H9 (cell line): Measurements from ENCODE around the gene RAB11FIP5. TPM values are rescaled to one million over a fixed set of nuclear protein-coding genes. Genes with fewer than 3 reads are reported as not detected.

Source experiments
- DNase-seq: peaks from one replicate; pipeline ENCODE4 v3.0.0-alpha.2; 2017
- H2AFZ ChIP-seq: one replicate; pipeline ENCODE4 v1.6.1; 2013; ENCODE audit warnings: mild to moderate bottlenecking, low read length, control low read depth, moderate library complexity
- H2AK5ac ChIP-seq: 2 replicates; pipeline ENCODE4 v1.6.1; 2013; ENCODE audit warnings: low read length, control low read depth, mixed read lengths; ENCODE audit not compliant: insufficient read length
- H2BK120ac ChIP-seq: one replicate; pipeline ENCODE4 v1.6.1; 2013; ENCODE audit warnings: low read depth, mild to moderate bottlenecking, low read length, control low read depth, inconsistent platforms; ENCODE audit not compliant: poor library complexity, severe bottlenecking
- H2BK12ac ChIP-seq: 2 replicates; pipeline ENCODE4 v1.6.1; 2013; ENCODE audit warnings: low read length, control low read depth, mixed read lengths, low read depth; ENCODE audit not compliant: insufficient read length
- H2BK15ac ChIP-seq: 2 replicates; pipeline ENCODE4 v1.6.1; 2013; ENCODE audit warnings: low read depth, low read length, control low read depth
- H2BK20ac ChIP-seq: one replicate; pipeline ENCODE4 v1.6.1; 2013; ENCODE audit warnings: low read depth, mild to moderate bottlenecking, low read length, control low read depth, inconsistent platforms; ENCODE audit not compliant: poor library complexity, severe bottlenecking
- H2BK5ac ChIP-seq: 2 replicates; pipeline ENCODE4 v1.6.1; 2013; ENCODE audit warnings: low read length, control low read depth, mixed read lengths; ENCODE audit not compliant: insufficient read length
- H3K14ac ChIP-seq: 2 replicates; pipeline ENCODE4 v1.6.1; 2013; ENCODE audit warnings: low read length, control low read depth; ENCODE audit not compliant: insufficient read depth
- H3K18ac ChIP-seq: 2 replicates; pipeline ENCODE4 v1.6.1; 2013; ENCODE audit warnings: low read depth, mild to moderate bottlenecking, mixed read lengths, low read length, control low read depth; ENCODE audit not compliant: insufficient read length
- H3K23ac ChIP-seq: 2 replicates; pipeline ENCODE4 v1.6.1; 2013; ENCODE audit warnings: low read length, control low read depth, mixed read lengths, low read depth; ENCODE audit not compliant: insufficient read length
- H3K23me2 ChIP-seq: 2 replicates; pipeline ENCODE4 v1.6.1; 2013; ENCODE audit warnings: low read depth, mild to moderate bottlenecking, mixed read lengths, low read length, control low read depth; ENCODE audit not compliant: insufficient read length, poor library complexity, severe bottlenecking
- H3K27ac ChIP-seq: 2 replicates; pipeline ENCODE4 v1.5.1; 2013; ENCODE audit warnings: low read length, control low read depth, mixed read lengths, low read depth; ENCODE audit not compliant: insufficient read length
- H3K27me3 ChIP-seq: 2 replicates; pipeline ENCODE4 v1.6.1; 2013; ENCODE audit warnings: low read length, control low read depth, inconsistent platforms; ENCODE audit not compliant: insufficient read depth
- H3K4ac ChIP-seq: 2 replicates; pipeline ENCODE4 v1.6.1; 2013; ENCODE audit warnings: low read depth, mild to moderate bottlenecking, control low read depth, inconsistent platforms, low read length, moderate library complexity
- H3K4me1 ChIP-seq: 2 replicates; pipeline ENCODE4 v1.6.1; 2013; ENCODE audit warnings: low read length, control low read depth, inconsistent platforms; ENCODE audit not compliant: insufficient read depth
- H3K4me2 ChIP-seq: 2 replicates; pipeline ENCODE4 v1.6.1; 2013; ENCODE audit warnings: low read length, control low read depth, mixed read lengths; ENCODE audit not compliant: insufficient read length, insufficient read depth
- H3K56ac ChIP-seq: 2 replicates; pipeline ENCODE4 v1.6.1; 2013; ENCODE audit warnings: low read depth, mild to moderate bottlenecking, mixed read lengths, low read length, control low read depth; ENCODE audit not compliant: insufficient read length
- H3K79me1 ChIP-seq: 2 replicates; pipeline ENCODE4 v1.6.1; 2013; ENCODE audit warnings: low read depth, mild to moderate bottlenecking, moderate library complexity, low read length, control low read depth, inconsistent platforms; ENCODE audit not compliant: insufficient read depth, poor library complexity, severe bottlenecking
- H3K79me2 ChIP-seq: 2 replicates; pipeline ENCODE4 v1.6.1; 2013; ENCODE audit warnings: low read length, control low read depth, inconsistent platforms; ENCODE audit not compliant: insufficient read depth
- H3K9ac ChIP-seq: 2 replicates; pipeline ENCODE4 v1.6.1; 2013; ENCODE audit warnings: low read length, control low read depth, mixed read lengths; ENCODE audit not compliant: insufficient read length; ENCODE audit errors: extremely low read depth
- H3K9me3 ChIP-seq: one replicate; pipeline ENCODE4 v1.6.1; 2013; ENCODE audit warnings: low read depth, low read length, inconsistent platforms; ENCODE audit not compliant: control insufficient read depth
- H3T11ph ChIP-seq: one replicate; pipeline ENCODE4 v1.6.1; 2013; ENCODE audit warnings: mild to moderate bottlenecking, low read length, control low read depth, inconsistent platforms
- H4K20me1 ChIP-seq: one replicate; pipeline ENCODE4 v1.6.1; 2013; ENCODE audit not compliant: control insufficient read depth, insufficient read length, insufficient read depth
- H4K5ac ChIP-seq: 2 replicates; pipeline ENCODE4 v1.6.1; 2013; ENCODE audit warnings: low read depth, mild to moderate bottlenecking, mixed read lengths, low read length, control low read depth; ENCODE audit not compliant: insufficient read length
- H4K8ac ChIP-seq: replicated peaks from 2 replicates; pipeline ENCODE4 v1.6.1; 2013; ENCODE audit warnings: low read length, control low read depth, mixed read lengths, low read depth; ENCODE audit not compliant: insufficient read length
- H4K91ac ChIP-seq: 2 replicates; pipeline ENCODE4 v1.6.1; 2013; ENCODE audit warnings: low read depth, mild to moderate bottlenecking, moderate library complexity, mixed read lengths, low read length, control low read depth; ENCODE audit not compliant: insufficient read length
- H3K27ac Mint-ChIP-seq, 3 experiments: 2 replicates in 2 of 3; 3 replicates in 1 of 3; pipeline ENCODE4 v1.8.0; 2020 to 2021; ENCODE audit warnings: mixed read lengths in 3 of 3, mild to moderate bottlenecking in 1 of 3, moderate library complexity in 1 of 3
- H3K27me3 Mint-ChIP-seq: 2 replicates; pipeline ENCODE4 v1.8.0; 2021; ENCODE audit warnings: low read depth, mild to moderate bottlenecking, moderate library complexity, mixed read lengths
- H3K36me3 Mint-ChIP-seq, 3 experiments: 2 replicates in 2 of 3; 3 replicates in 1 of 3; pipeline ENCODE4 v1.8.0; 2020 to 2021; ENCODE audit warnings: low read depth in 3 of 3, mixed read lengths in 3 of 3; ENCODE audit not compliant: insufficient read depth in 1 of 3
- H3K4me1 Mint-ChIP-seq, 2 experiments: 2 replicates each; pipeline ENCODE4 v1.8.0; 2020; ENCODE audit warnings: mixed read lengths in 2 of 2
- H3K4me3 Mint-ChIP-seq, 2 experiments: 2 replicates in 1 of 2; 3 replicates in 1 of 2; pipeline ENCODE4 v1.8.0; 2020 to 2021; ENCODE audit warnings: mild to moderate bottlenecking in 2 of 2, mixed read lengths in 2 of 2, moderate library complexity in 1 of 2
- H3K9me3 Mint-ChIP-seq, 2 experiments: 2 replicates in 1 of 2; 3 replicates in 1 of 2; pipeline ENCODE4 v1.8.0; 2020; ENCODE audit warnings: mild to moderate bottlenecking in 2 of 2, mixed read lengths in 2 of 2, moderate library complexity in 1 of 2
- WGBS: extraction: QIAGEN DNeasy Blood & Tissue Kit; methylation state at CpG from one replicate; pipeline ENCODE4 v1.1.7; 2013; ENCODE audit warnings: missing lambda C conversion rate, low lambda C conversion rate, mixed read lengths; ENCODE audit not compliant: insufficient read length; ENCODE audit errors: extremely low coverage; 5-methylcytosine and 5-hydroxymethylcytosine counted together
- total RNA-seq: library from RNA; stranded (reverse); gene quantifications from 2 replicates; pipeline ENCODE4 v1.2.1, GENCODE V29; 2021
- TF ChIP-seq, protein P1 (sequence below): fragments of 200-600 bp; sonication (generic); conservative IDR thresholded peaks from 3 replicates; pipeline ENCODE4 v1.8.0; 2021; ENCODE audit warnings: antibody characterized with exemption, mild to moderate bottlenecking

RAB11FIP5 gene
- total RNA-seq, 1 experiment from 2014 or later: 7.1 TPM

DNA sequence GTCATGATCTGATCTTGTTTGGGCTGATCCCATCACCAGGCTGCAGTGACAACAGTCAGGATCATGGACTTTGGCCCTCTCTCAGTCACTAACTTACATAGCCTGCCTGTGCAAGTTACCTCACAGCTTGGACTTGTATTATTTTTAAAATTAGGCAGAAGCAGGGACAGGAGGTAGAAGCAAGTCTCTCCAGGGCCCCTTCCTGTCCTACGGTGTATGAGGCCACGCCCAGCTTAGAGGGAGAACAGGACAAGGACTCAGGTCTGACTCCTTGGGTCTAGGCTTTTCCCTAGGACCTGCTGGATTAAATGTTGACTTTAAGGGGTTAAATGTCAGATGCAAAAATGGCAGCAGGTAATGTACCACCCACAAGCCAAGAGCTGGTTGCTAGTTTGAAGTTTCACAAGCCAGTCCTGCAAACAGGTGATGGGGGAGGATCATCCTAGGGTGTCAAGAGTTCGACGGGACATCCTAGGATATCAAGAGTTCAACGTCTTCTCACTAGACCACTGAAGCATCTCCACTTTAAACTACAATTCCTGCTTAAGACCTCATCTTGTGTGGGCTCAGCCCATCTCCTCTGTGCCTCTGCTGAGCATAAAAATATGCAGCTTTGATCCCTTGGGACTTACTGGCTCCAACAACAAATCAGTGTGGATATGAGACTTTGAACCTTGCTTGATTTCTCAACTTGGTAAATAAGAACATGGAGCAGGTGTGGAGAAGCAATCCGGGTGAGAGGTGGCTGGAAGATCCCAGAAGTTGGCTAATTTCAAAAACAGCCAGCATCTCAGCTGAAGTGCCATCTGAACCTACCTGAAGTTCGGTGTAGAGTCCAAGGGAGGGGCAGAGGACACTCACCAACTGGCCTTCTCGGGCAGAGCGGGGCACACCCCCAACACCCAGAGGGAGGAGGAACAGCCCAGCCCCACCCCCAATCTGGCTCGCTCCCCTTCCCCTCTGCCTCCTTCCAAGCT is 80.7 kb downstream of the RAB11FIP5 start:
- no peak overlapping the region for H2BK12ac ChIP-seq
- Mint-ChIP-seq H3K36me3 (peaks cover 0 to 7% (median 0%) of the 10 kb centered on the region in 3 experiments; a peak in 2 of 7 replicates), H3K9me3 (no peaks in the 10 kb centered on the region)

More for the DNA sequence above, 80.7 kb downstream of the RAB11FIP5 start:
- TF ChIP-seq, protein P1, sequence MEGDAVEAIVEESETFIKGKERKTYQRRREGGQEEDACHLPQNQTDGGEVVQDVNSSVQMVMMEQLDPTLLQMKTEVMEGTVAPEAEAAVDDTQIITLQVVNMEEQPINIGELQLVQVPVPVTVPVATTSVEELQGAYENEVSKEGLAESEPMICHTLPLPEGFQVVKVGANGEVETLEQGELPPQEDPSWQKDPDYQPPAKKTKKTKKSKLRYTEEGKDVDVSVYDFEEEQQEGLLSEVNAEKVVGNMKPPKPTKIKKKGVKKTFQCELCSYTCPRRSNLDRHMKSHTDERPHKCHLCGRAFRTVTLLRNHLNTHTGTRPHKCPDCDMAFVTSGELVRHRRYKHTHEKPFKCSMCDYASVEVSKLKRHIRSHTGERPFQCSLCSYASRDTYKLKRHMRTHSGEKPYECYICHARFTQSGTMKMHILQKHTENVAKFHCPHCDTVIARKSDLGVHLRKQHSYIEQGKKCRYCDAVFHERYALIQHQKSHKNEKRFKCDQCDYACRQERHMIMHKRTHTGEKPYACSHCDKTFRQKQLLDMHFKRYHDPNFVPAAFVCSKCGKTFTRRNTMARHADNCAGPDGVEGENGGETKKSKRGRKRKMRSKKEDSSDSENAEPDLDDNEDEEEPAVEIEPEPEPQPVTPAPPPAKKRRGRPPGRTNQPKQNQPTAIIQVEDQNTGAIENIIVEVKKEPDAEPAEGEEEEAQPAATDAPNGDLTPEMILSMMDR: no peak
- H3K27ac ChIP-seq: no peak overlapping the region
- no peak for DNase-seq
- no peak overlapping the region for H3T11ph ChIP-seq
- no peak overlapping the region for H3K4me2 ChIP-seq
- H3K27me3 Mint-ChIP-seq: no peaks in the 10 kb centered on the region
- no peak overlapping the region for H3K9ac ChIP-seq
- H3K79me2 ChIP-seq: no peaks in the 10 kb centered on the region
- no peak overlapping the region for H2BK120ac ChIP-seq
- H4K8ac ChIP-seq: no peak overlapping the region
- no peak overlapping the region for H3K4me3 Mint-ChIP-seq
- H3K27ac Mint-ChIP-seq: no peak overlapping the region; a peak in 1 of 7 replicates
- no peak overlapping the region for H3K14ac ChIP-seq
- no peaks in the 10 kb centered on the region for H3K9me3 ChIP-seq
- WGBS: no CpG with 5 or more reads among the region's 10 CpGs
- H4K5ac ChIP-seq: no peak overlapping the region
- H3K4me1 Mint-ChIP-seq: peaks cover 13 to 18% of the 10 kb centered on the region in 2 experiments
- no peak overlapping the region for H2BK15ac ChIP-seq
- no peak overlapping the region for H2AK5ac ChIP-seq
- no peaks in the 10 kb centered on the region; the same call in 1 of the 2 replicates for H3K4me1 ChIP-seq
- H3K56ac ChIP-seq: no peak overlapping the region
- H4K91ac ChIP-seq: no peak overlapping the region
- no peak overlapping the region for H3K4ac ChIP-seq
- H3K23me2 ChIP-seq: no peaks in the 10 kb centered on the region
- H3K27me3 ChIP-seq: no peaks in the 10 kb centered on the region
- no peaks in the 10 kb centered on the region for H3K79me1 ChIP-seq
- no peak overlapping the region for H3K23ac ChIP-seq
- H2AFZ ChIP-seq: no peak overlapping the region
- no peak overlapping the region for H2BK20ac ChIP-seq
- H2BK5ac ChIP-seq: no peak overlapping the region
- no peaks in the 10 kb centered on the region for H4K20me1 ChIP-seq
- H3K18ac ChIP-seq: no peak overlapping the region
